ENCODE data around the gene INAFM2. TPM values are rescaled to one million over a fixed set of nuclear protein-coding genes. Genes with fewer than 3 reads are reported as not detected.

The INAFM2 gene
- total and polyA plus RNA-seq, 9 of the 15 experiments (the other 6 are each of a cell fraction or from before 2014, with no cell fraction given), result 11.8 to 43.1 (median 27.2) TPM

- Histone ChIP-seq H3K27me3 (ENCODE audit: control insufficient read depth in 2 of 2, insufficient read depth in 2 of 2, low read length in 2 of 2) (no peaks in the 10 kb centered on the region), H2AFZ (ENCODE audit: low read depth, low read length) (no peak overlapping the region), H3K36me3 (ENCODE audit: control insufficient read depth, insufficient read depth, low read length) (peaks cover 38% of the 10 kb centered on the region), H3K4me1 (replicated peaks in 1 of 2; ENCODE audit: control insufficient read depth in 2 of 2, insufficient read depth in 2 of 2, low read length in 2 of 2) (peaks cover 46 to 69% of the 10 kb centered on the region in 2 experiments), H3K9me3 (replicated peaks; ENCODE audit: control insufficient read depth, insufficient read depth, low read depth, low read length) (no peaks in the 10 kb centered on the region), H3K9ac (ENCODE audit: insufficient read depth in 1 of 2, low read depth in 2 of 2, low read length in 2 of 2) (no peak overlapping the region; a peak in 1 of 4 replicates), H3K27ac (ENCODE audit: extremely low read depth, low read depth, low read length) (no peak overlapping the region), H4K20me1 (replicated peaks; ENCODE audit: control insufficient read depth, insufficient read depth, low read length) (no peaks in the 10 kb centered on the region; the same call in 1 of the 2 replicates), H3K9me1 (ENCODE audit: control insufficient read depth, insufficient read depth, low read length) (no peaks in the 10 kb centered on the region), H3K4me2 (ENCODE audit: insufficient read depth, low read length) (no peak overlapping the region), H3K79me2 (ENCODE audit: control insufficient read depth, insufficient read depth, low read length) (peaks cover 21% of the 10 kb centered on the region), H3K4me3 (no peak overlapping the region)
- in situ Hi-C loops (cut with MboI), result no loop called here
- 67% methylated on average over 3 of the region's 3 CpGs for WGBS (ENCODE audit: insufficient coverage, low coverage, missing lambda C conversion rate)
- FAIRE-seq (no peak), ATAC-seq (no peak), DNase-seq (ENCODE audit: extremely low read depth in 1 of 4, low spot score in 3 of 4) (no peak)
- ChIA-PET CTCF (ENCODE audit: low intra/inter-chr PET ratio) (no interaction called here), POLR2A (interaction anchor here (0.5 to 5.1 kb wide), 10 partner anchors 9 to 445 kb away, joined by 3 to 30 read pairs (median 4); partner anchors contain the start of gene CCDC9B)
- no TSS peak for BruUV-seq (replicated peaks)
- intact Hi-C loops (cut with micrococcal nuclease), result no loop called here
- no peak for TF ChIP-seq ZNF41 (CRISPR knock-in tag; conservative IDR thresholded peaks at IDR 0.05)
- TF ChIP-seq NFE2L1 (tag; IDR thresholded peaks at IDR 0.05; ENCODE audit: borderline replicate concordance, low read depth), result no peak
- no peak for TF ChIP-seq ZNF324 (CRISPR knock-in tag; IDR thresholded peaks at IDR 0.05)
- no peak for TF ChIP-seq CBX2 (IDR thresholded peaks at IDR 0.05; ENCODE audit: insufficient read depth, low read length, poor library complexity, severe bottlenecking)
- TF ChIP-seq HDGF (IDR thresholded peaks at IDR 0.05), result no peak
- TF ChIP-seq NFIC (IDR thresholded peaks at IDR 0.05), result no peak
These were observed 4.7 kb downstream of the INAFM2 start for GRCh38 chr15:40328176-40328575.

- H2AFZ ChIP-seq (ENCODE audit: low read depth, low read length), result no peak overlapping the region
- ATAC-seq (no peak), FAIRE-seq (no peak), DNase-seq (ENCODE audit: extremely low read depth in 1 of 4, low spot score in 3 of 4) (no peak)
- H3K4me2 ChIP-seq (ENCODE audit: insufficient read depth, low read length), result no peak overlapping the region
- intact Hi-C loops (cut with micrococcal nuclease) (no loop called here), in situ Hi-C loops (cut with MboI) (no loop called here)
- H3K27ac ChIP-seq (ENCODE audit: extremely low read depth, low read depth, low read length), result no peak overlapping the region
- H3K9me1 ChIP-seq (ENCODE audit: control insufficient read depth, insufficient read depth, low read length), result no peaks in the 10 kb centered on the region
- no TSS peak for BruUV-seq (replicated peaks)
- no peak overlapping the region; a peak in 1 of 4 replicates for H3K9ac ChIP-seq (ENCODE audit: insufficient read depth in 1 of 2, low read depth in 2 of 2, low read length in 2 of 2)
- ChIA-PET POLR2A (interaction anchor here (0.5 to 5.1 kb wide), 12 partner anchors 9 to 445 kb away, joined by 3 to 30 read pairs (median 4); partner anchors contain the start of gene CCDC9B), CTCF (ENCODE audit: low intra/inter-chr PET ratio) (no interaction called here)
- H4K20me1 ChIP-seq (replicated peaks; ENCODE audit: control insufficient read depth, insufficient read depth, low read length), result no peaks in the 10 kb centered on the region; the same call in 1 of the 2 replicates
- H3K79me2 ChIP-seq (ENCODE audit: control insufficient read depth, insufficient read depth, low read length), result peaks cover 21% of the 10 kb centered on the region
- peak; percentile 69 for TF ChIP-seq ZNF316 (IDR thresholded peaks at IDR 0.05)
- peak; percentile 45; the same call in 1 of the 2 replicates for TF ChIP-seq C11orf30 (IDR thresholded peaks at IDR 0.05; ENCODE audit: low read depth)
- peak; percentile 33 for TF ChIP-seq MAFF (IDR thresholded peaks at IDR 0.05; ENCODE audit: low read length)
- no peak for TF ChIP-seq KDM4B (IDR thresholded peaks at IDR 0.05; ENCODE audit: borderline replicate concordance in 2 of 2, low read depth in 1 of 2)
- H3K4me3 ChIP-seq, result no peak overlapping the region
- peaks cover 46 to 73% of the 10 kb centered on the region in 2 experiments for H3K4me1 ChIP-seq (replicated peaks in 1 of 2; ENCODE audit: control insufficient read depth in 2 of 2, insufficient read depth in 2 of 2, low read length in 2 of 2)
- no peaks in the 10 kb centered on the region for H3K9me3 ChIP-seq (replicated peaks; ENCODE audit: control insufficient read depth, insufficient read depth, low read depth, low read length)
- H3K36me3 ChIP-seq (ENCODE audit: control insufficient read depth, insufficient read depth, low read length), result peaks cover 38% of the 10 kb centered on the region
- H3K27me3 ChIP-seq (ENCODE audit: control insufficient read depth in 2 of 2, insufficient read depth in 2 of 2, low read length in 2 of 2), result no peaks in the 10 kb centered on the region
- 80% methylated on average over 5 of the region's 5 CpGs for WGBS (ENCODE audit: insufficient coverage, low coverage, missing lambda C conversion rate)
These were observed 5.3 kb downstream of the INAFM2 start for GRCh38 chr15:40328751-40329150.

All from K562 (cell line).